Body of pancreas (tissue), 4 donors: Measurements from ENCODE around the gene DNER. TPM values are rescaled to one million over a fixed set of nuclear protein-coding genes. Genes with fewer than 3 reads are reported as not detected.

ENCODE experiments used
- ATAC-seq: fragments of 150-250 bp; one replicate; pipeline ENCODE4 v1.9.1; 2016
- DNase-seq, 4 donors: peaks; one replicate each; pipeline ENCODE4 v3.0.0-alpha.2; 2019
- H3K27ac ChIP-seq, 4 donors: fragments of 200-600 bp; sonication (generic); 1 replicate in 3 of 4; 2 replicates in 1 of 4; pipeline versions ENCODE4 v1.5.1 to v1.6.1; 2016 to 2019; ENCODE audit warnings: mild to moderate bottlenecking in 1 of 4, mixed read lengths in 1 of 4, moderate library complexity in 1 of 4
- H3K27me3 ChIP-seq, 2 donors: fragments of 200-600 bp; sonication (generic); one replicate each; pipeline ENCODE4 v1.6.0; 2016; ENCODE audit warnings: mild to moderate bottlenecking in 1 of 2
- H3K36me3 ChIP-seq, 2 donors: fragments of 200-600 bp; sonication (generic); replicated peaks in 1 of 2; 2 replicates each; pipeline ENCODE4 v1.5.1; 2016; ENCODE audit warnings: low read depth in 2 of 2; ENCODE audit not compliant: insufficient read depth in 1 of 2
- H3K4me1 ChIP-seq: fragments of 200-600 bp; sonication (generic); one replicate; pipeline ENCODE4 v1.6.0; 2016
- H3K4me3 ChIP-seq, 2 donors: fragments of 200-600 bp; sonication (generic); 1 replicate in 1 of 2; 2 replicates in 1 of 2; pipeline ENCODE4 v1.5.1; 2016 to 2019
- H3K9me3 ChIP-seq, 3 donors: fragments of 200-600 bp; sonication (generic); 1 replicate in 2 of 3; 2 replicates in 1 of 3; pipeline ENCODE4 v1.5.1; 2016
- POLR2A ChIP-seq, 3 donors: fragments of 450-650 bp; IDR thresholded peaks; one replicate each; pipeline ENCODE4 v1.6.1; 2016; ENCODE audit warnings: antibody characterized with exemption in 3 of 3, mild to moderate bottlenecking in 2 of 3
- WGBS, 2 donors: methylation state at CpG; one replicate each; pipeline ENCODE4 v1.1.5; 2017; 5-methylcytosine and 5-hydroxymethylcytosine counted together
- intact Hi-C: fragments of 100-400 bp; cut with DNase I; formaldehyde crosslinking; loops from one replicate; pipeline ENCODE4 v1.15.1; 2023
- total RNA-seq, 2 donors: library from RNA; depleted of rRNA; stranded (reverse); fragments of >200 nt; gene quantifications; one replicate each; pipeline ENCODE4 v1.1.0, GENCODE V29; 2016
- TF ChIP-seq, protein P1 (sequence below), 7 experiments: fragments of 450-650 bp in 4 of 7; fragments of 200-600 bp in 3 of 7; sonication (generic) in 3 of 7; IDR thresholded peaks; one replicate each; pipeline ENCODE4 v1.5.1; 2016 to 2019; ENCODE audit warnings: antibody characterized with exemption in 7 of 7

Gene DNER
- total RNA-seq, 2 donors from 2014 or later: 0.78 to 1.3 TPM

DNA sequence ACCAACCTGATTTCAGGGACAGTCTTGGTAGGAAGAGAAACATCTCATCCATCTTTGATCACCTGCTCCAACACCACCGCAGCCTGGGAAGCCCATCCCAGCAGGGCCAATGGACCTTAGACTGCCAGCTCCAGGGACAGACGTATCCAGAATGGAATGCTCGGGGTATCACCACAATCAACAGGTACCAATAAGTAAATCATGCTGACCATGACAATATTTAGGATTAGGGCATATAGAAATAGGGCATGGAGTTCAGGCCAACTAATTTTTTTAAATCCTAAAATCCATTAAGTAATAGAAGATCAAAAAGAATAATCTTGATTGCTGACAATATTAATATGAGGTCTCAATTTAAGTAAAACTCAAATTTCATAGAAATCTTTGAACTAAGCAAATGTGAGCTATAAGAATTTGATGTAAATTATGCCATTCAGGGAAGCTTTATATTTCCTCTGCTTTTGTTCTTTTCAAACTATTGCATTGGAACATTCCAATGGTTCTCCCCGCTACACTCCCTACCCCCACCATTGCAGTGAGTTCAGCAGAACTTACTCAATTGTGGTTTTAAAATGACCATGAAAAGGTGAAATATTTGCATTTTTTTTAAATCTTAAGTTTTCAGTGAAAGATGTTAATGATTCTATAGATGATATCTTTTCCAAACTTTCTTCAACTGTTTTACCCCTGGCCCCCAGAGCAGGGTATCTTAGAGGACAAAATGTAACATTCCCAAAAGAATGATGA, 138.6 kb downstream of the DNER start:
- no peak for ATAC-seq
- no peaks in the 10 kb centered on the region for H3K4me1 ChIP-seq
- no peak overlapping the region for H3K4me3 ChIP-seq
- intact Hi-C loops: no loop called here
- no peak overlapping the region for H3K27ac ChIP-seq
- H3K36me3 ChIP-seq: no peaks in the 10 kb centered on the region
- 84 to 86% methylated on average over 4 of the region's 4 CpGs for WGBS, 2 donors
- H3K27me3 ChIP-seq: no peaks in the 10 kb centered on the region
- no peak for DNase-seq
- H3K9me3 ChIP-seq: no peaks in the 10 kb centered on the region
- TF ChIP-seq, protein P1, sequence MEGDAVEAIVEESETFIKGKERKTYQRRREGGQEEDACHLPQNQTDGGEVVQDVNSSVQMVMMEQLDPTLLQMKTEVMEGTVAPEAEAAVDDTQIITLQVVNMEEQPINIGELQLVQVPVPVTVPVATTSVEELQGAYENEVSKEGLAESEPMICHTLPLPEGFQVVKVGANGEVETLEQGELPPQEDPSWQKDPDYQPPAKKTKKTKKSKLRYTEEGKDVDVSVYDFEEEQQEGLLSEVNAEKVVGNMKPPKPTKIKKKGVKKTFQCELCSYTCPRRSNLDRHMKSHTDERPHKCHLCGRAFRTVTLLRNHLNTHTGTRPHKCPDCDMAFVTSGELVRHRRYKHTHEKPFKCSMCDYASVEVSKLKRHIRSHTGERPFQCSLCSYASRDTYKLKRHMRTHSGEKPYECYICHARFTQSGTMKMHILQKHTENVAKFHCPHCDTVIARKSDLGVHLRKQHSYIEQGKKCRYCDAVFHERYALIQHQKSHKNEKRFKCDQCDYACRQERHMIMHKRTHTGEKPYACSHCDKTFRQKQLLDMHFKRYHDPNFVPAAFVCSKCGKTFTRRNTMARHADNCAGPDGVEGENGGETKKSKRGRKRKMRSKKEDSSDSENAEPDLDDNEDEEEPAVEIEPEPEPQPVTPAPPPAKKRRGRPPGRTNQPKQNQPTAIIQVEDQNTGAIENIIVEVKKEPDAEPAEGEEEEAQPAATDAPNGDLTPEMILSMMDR (IDR thresholded peaks at IDR 0.05): no peak
- TF ChIP-seq POLR2A (IDR thresholded peaks at IDR 0.05): no peak

DNA sequence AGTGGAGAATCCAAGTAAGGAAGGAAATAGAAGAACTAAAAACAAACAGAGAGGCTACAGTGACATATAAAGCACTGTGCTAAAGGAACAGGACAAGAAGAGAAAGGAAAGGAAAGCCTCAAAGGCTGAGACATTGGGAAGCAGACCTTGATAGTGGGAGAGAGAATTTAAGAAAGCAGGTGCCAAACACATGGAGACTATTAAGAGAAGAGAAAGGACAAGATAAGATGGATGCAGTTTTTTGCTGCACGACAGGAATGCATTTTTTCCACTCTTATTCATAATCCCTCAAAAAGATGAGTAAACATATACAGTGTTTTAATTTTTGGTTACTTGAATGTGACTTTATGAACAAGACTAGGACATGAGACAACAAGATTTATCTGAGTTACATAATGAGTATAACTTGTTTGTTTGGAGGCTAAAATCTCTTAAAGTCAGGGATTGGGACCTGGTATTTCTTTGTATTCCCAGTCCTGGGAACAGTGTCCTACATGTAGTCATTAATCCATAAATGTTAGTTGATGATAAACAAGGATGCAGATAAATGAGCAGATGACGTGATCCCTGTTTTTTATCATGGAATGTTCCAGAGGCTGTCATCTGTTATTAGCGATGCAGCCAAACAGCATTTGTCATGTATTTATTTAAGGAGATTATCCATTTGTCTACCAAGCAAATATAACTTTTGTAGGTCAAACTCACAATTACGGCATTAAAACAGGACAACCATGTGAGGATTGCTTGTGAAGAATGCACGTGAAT, 141.7 kb downstream of the DNER start:
- 36 to 40% methylated on average over 5 of the region's 5 CpGs for WGBS, 2 donors
- no peaks in the 10 kb centered on the region for H3K4me1 ChIP-seq
- H3K27me3 ChIP-seq: no peaks in the 10 kb centered on the region
- intact Hi-C loops: no loop called here
- H3K36me3 ChIP-seq: no peaks in the 10 kb centered on the region
- no peaks in the 10 kb centered on the region for H3K9me3 ChIP-seq
- H3K27ac ChIP-seq: no peak overlapping the region
- no peak overlapping the region for H3K4me3 ChIP-seq
- ATAC-seq (no peak), DNase-seq (no peak)
- TF ChIP-seq POLR2A (IDR thresholded peaks at IDR 0.05): no peak
- TF ChIP-seq, protein P1 (IDR thresholded peaks at IDR 0.05): no peak

DNA sequence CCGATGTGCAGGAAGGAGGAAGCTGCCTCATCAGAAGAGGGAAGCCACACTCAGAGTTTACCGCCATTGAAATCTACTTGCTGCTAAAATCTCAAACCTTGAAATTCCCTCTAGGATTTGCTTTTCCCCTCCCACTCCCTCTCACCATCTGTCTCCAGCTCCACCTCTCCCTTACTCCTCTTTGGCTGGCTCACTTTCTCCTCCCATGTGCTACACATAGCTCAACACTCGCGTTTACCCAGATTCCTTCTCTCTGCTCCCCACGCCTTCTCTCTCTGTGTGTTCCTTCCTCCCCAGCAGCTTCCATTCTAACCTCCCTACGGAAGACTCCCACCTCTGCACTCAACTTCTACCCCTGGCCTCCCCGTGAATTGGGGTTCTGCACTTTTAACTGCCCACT, 143.1 kb downstream of the DNER start:
- Histone ChIP-seq H3K27me3 (no peaks in the 10 kb centered on the region), H3K36me3 (no peaks in the 10 kb centered on the region), H3K9me3 (no peaks in the 10 kb centered on the region), H3K4me3 (no peak overlapping the region), H3K27ac (no peak overlapping the region), H3K4me1 (no peaks in the 10 kb centered on the region)
- no peak for DNase-seq
- intact Hi-C loops: no loop called here
- 76% methylated on average over 7 of the region's 7 CpGs for WGBS, 2 donors
- TF ChIP-seq, protein P1 (IDR thresholded peaks at IDR 0.05): no peak
- no peak for TF ChIP-seq POLR2A (IDR thresholded peaks at IDR 0.05)
- ATAC-seq: no peak

DNA sequence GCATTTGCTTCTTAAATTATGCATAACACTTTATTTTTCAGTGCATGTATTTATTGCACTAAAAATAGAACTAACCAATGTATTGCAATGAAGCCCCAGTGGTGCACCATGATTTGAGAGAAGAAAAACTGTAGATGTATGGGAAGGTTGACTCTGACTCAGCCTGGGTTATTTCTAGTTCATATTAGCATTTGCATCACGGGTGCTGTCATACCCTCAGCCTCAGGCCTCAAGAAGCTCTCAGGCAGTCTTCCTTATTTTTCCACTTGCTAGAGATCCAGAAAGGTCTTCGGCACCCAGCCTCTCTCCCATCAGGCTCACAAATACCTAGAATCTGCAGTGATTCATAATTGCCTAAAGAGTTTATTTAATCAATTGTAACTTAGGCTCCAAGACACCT, 148.0 kb downstream of the DNER start:
- 51 to 69% methylated on average over 2 of the region's 2 CpGs for WGBS, 2 donors
- ATAC-seq: no peak
- no peak for DNase-seq
- H3K27ac ChIP-seq: no peak overlapping the region
- no peaks in the 10 kb centered on the region for H3K4me1 ChIP-seq
- H3K9me3 ChIP-seq: no peaks in the 10 kb centered on the region
- no peak for TF ChIP-seq POLR2A (IDR thresholded peaks at IDR 0.05)
- TF ChIP-seq, protein P1 (IDR thresholded peaks at IDR 0.05): no peak
- H3K27me3 ChIP-seq: no peaks in the 10 kb centered on the region
- H3K4me3 ChIP-seq: no peak overlapping the region
- H3K36me3 ChIP-seq: no peaks in the 10 kb centered on the region
- intact Hi-C loops: no loop called here
